Right lobe of liver (tissue), 4 donors: ENCODE data around the gene CCDC127.

Source experiments
- CTCF ChIP-seq, 4 donors: fragments of 200-600 bp in 3 of 4; fragments of 450-650 bp in 1 of 4; IDR thresholded peaks; one replicate each; pipeline versions ENCODE4 v1.5.1 to v1.8.0; 2016 to 2022; ENCODE audit warnings: antibody characterized with exemption in 4 of 4, mild to moderate bottlenecking in 2 of 4
- POLR2A ChIP-seq: fragments of 450-650 bp; IDR thresholded peaks from one replicate; pipeline ENCODE4 v1.6.1; 2017; ENCODE audit warnings: antibody characterized with exemption, mild to moderate bottlenecking
- donor health status: DM: no; HTN: no; CAD: no.
- donor health status: DM: no; HTN: no; CAD: no.
- donor health status: DM: no; HTN: yes; CAD: no.

DNA sequence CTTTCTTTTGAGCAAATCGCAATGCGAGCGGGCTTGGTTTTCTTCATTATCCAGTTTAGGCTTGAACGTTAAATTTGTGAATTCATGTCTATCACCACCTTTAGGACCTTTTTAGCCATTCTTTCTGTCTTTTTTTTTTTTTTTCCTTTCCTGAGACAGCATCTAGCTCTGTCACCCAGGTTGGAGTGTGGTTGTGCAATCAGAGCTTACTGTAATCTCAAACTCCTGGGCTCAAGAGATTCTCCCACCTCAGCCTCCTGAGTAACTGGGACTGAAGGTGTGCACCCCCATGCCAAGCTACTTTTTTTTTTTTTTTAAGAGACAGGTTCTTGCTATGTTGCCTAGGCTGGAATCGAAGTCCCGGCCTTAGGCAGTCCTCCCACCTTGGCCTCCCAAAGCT lies 65.9 kb downstream of the CCDC127 start:
- no peak for TF ChIP-seq CTCF (IDR thresholded peaks at IDR 0.05)
- TF ChIP-seq POLR2A: no peak
